Endometrium (tissue), 2 donors: ENCODE data around the gene CEACAM1.
"Not testable (repeated sequence)": the region's sequence is repeated elsewhere in the genome, so short reads cannot be mapped to it uniquely, and the experiment has no call there.

Experiments
- FAIRE-seq: peaks from 2 replicates; lab custom pipeline; 2012; peaks lifted over from hg19 to GRCh38; lab: Jason Lieb, UNC
- donor health status: control.
- donor health status: control.

The CEACAM1 gene

DNA sequence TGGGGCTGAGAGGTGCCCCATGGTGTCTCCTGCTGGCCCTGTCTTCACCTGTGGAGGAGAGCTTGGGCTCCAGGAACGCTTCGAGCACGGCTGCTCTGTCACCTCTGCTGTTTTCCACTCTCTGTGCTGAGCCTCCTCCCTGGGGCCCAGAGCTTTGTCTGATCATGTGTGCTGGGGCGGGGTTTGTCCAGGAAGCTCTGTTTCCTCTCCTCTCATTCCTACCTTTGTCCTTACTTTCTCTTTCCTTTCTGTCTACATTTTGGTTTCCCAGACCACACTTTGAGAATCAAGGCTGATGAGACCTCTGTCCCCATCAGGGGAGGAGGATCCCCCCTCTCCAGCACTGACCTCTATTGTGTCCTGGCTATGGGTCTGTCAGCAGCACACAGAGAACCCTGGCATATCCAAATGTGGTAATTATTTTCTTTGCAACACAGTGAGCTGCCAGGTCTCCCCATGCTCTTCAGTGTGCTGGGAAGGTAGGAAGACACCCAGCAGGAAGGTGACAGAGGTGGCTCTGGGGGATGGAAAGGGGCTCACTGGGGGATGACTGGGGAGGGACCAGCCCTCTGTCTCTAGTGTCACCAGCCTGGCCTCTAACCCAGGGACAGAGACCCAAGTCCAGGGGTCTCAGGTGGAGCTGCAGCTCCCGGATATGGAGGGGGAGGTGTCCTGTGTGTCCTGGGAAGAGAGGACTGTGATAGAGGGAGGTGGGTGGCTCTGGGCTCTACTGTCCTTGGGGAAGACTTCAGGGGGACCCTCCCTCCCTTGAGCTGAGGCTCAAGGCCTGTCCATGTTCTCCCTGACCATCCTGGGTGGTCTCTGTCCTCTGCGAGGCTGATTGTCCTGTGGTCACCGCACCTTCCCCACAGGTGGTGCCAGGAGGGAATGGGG is at the start of gene CEACAM1:
Gene CEACAM1, minus strand, starts transcription at position 128 of the 894 bp plus-strand sequence. Its CDS starts 107 bp downstream, at position 21.
- no peak for FAIRE-seq

DNA sequence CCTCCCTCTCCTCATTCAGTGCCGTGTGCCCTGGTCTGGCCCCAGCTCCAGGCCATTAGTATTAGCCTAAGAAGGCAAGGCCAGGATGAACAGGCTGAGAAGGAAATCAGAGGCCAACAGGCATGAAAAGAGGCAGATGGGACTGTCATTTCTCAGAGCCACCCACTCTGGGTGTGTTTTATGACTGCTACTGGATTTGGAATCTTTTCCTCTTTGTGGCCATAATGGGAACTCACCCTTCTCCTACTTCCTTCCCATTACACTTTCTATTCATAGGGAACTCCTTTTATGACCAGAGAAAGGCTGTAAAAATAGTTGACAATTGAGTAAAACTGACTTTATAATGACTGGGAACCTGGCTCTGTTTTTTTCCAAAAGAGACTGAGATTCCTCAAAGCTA is 48.7 kb upstream of the CEACAM1 start:
- no peak for FAIRE-seq

GRCh38 chr19:42576241-42576640 is 48.0 kb upstream of the CEACAM1 start:
- no peak for FAIRE-seq

DNA sequence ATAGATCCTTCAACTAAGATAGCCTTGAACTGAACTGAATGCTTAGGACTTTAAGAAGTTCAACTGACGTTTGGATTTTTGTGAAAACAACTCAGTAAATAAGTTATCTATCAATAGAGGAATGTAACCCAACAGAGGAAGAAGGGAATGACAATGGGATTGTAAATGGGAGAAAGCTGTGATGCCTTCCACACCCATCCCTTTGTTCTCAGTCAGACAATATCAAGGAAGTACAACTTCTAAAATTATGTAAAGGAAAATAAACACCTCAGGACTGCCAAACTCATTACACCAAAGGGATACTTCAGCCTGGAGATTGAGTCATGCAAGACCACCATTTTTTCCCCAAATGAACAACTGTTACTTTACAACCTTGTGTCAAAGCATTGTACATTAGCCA is 45.4 kb upstream of the CEACAM1 start:
- no peak for FAIRE-seq

GRCh38 chr19:42571116-42571515 is 42.8 kb upstream of the CEACAM1 start:
- no peak for FAIRE-seq

DNA sequence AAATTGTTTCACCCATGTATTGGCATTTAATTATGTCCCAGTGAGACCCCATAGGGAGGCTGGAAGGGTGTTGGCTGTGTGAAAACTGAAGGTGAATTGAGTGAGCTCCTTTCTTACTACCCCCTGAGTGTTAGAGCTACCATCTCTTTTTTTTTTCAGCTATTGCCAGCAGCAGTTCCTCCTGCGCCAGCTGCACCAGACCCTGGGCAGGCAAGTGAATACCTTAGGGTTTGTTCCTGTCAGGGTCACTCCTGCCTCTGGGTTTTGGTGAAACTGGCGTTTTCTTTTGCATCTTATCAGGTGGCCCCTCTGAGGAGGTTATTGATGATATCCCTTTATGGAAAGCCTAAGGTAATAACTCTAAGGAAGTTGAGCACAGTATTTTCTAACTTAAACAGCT is 40.9 kb upstream of the CEACAM1 start:
- FAIRE-seq = no peak

DNA sequence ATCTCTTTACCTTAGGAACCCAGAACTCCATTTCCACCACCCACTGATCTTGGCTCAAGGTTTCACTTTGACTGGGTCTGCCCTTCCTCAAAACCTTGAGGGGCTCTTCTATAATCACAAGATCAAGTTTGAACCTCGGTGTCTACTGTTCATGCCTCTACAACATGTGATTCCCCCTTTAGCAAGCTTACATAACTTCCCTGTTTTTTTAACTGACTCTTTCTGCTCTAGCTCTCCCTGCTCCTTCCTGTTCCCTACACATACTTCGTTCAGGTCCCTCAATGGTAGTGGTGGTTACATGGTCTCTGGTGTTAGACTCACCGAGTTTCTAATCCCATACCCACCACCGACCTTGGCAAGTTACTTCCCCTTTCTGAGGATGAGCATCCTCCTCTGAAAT is 39.7 kb upstream of the CEACAM1 start:
- no peak for FAIRE-seq

GRCh38 chr19:42567567-42567966 is 39.3 kb upstream of the CEACAM1 start:
- no peak for FAIRE-seq

- peak; percentile 31 for FAIRE-seq
These were observed 35.3 kb upstream of the CEACAM1 start for GRCh38 chr19:42563352-42564210.

DNA sequence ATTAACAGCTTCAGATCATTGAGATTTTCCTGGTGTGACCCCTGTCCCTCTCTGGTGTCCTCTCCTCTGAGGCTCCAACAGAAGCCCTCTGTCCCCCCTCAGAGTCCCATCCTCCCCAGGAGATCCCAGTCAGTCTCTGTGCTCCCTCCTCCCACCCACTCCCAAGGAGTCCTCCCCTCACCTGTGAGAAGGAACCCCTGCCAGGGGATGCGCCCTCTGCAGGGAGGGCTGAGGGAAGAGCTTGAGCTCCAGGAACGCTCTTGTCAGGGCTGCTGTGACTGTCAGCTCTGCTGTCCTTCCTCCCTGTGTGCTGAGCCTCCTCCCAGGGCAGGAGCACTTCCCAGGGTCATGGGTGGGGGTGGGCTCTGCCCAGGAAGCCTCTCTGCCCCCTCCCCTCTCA is 33.2 kb upstream of the CEACAM1 start:
- FAIRE-seq = no peak

DNA sequence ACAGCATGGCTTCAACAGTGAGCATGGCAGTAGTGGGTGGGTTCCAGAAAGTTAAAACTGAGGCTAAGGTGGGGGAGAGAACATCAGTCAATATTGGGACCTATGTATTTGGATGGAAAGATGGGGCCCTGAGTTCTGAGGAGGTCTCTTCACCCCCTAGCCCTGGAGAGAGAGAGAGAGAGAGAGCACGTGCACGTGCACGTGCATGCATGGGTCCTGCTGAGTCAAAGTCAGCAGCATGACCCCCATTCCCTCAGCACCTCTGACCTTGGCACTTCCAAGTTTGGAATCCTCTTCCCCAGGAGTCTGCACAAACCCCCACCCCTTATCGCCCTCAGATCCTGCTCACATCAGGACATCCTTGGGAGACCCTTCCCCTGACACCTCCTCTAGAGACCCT is 32.5 kb upstream of the CEACAM1 start:
- no peak for FAIRE-seq

GRCh38 chr19:42558450-42559150 is 30.3 kb upstream of the CEACAM1 start:
- FAIRE-seq = peak; percentile 73

- FAIRE-seq = not testable (repeated sequence)
These were observed 29.1 kb upstream of the CEACAM1 start for GRCh38 chr19:42557386-42557871.

DNA sequence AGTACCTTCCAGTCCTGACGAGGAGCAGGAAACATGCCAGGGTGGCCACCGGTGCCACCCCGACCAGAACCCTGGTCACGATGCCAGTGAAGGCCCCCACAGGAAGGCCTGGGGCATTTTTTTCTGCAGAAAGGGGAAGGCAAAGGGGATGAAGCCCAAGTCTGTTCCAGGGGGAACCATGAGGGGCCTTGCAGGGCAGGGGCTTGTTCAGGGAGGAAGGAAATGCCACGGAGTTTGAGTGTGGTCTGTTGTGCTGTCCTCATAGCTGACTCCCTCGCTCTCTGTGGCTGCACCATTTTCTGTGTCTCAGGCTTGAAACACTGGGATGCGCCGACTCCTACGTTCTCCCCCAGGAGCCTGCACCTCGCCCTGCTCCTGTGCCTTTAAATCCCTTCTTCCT is 27.5 kb upstream of the CEACAM1 start:
- no peak for FAIRE-seq

- no peak for FAIRE-seq
These were observed 27.0 kb upstream of the CEACAM1 start for GRCh38 chr19:42555317-42555716.

- FAIRE-seq = no peak
These were observed 25.8 kb upstream of the CEACAM1 start for GRCh38 chr19:42554046-42554575.

GRCh38 chr19:42553292-42554045 is 25.2 kb upstream of the CEACAM1 start:
- peak; percentile 61 for FAIRE-seq

GRCh38 chr19:42552086-42553065 is 24.1 kb upstream of the CEACAM1 start:
- no peak for FAIRE-seq

DNA sequence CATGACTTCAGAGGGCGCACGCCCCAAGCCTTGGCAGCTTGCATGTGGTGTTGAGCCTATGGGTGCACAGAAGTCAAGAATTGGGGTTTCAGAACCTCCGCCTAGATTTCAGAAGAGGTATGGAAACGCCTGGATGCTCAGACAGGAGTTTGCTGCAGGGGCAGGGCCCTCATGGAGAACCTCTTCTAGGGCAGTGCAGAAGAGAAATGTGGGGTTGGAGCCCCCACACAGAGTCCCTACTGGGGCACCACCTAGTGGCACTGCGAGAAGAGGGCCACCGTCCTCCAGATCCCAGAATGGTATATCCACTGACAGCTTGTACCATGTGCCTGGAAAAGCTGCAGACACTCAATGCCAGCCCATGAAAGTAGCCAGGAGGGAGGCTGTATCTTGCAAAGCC is 22.2 kb upstream of the CEACAM1 start:
- not testable (repeated sequence) for FAIRE-seq

DNA sequence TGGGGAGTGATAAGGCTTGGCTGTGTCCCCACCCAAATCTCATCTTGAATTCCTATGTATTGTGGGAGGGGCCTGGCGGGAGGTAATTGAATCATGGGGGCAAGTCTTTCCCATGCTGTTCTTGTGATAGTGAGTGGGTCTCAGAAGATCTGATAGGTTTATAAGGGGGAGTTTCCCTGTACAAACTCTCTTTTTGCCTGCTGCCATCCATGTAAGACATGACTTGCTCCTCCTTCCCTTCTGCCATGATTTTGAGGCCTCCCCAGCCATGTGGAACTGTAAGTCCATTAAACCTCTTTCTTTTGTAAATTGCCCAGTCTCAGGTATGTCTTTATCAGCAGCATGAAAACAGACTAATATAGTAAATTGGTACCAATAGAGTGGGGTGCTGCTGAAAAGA is 20.8 kb upstream of the CEACAM1 start:
- FAIRE-seq = not testable (repeated sequence)
